Measurements from ENCODE around the gene CD59. TPM values are rescaled to one million over a fixed set of nuclear protein-coding genes. Genes with fewer than 3 reads are reported as not detected.

CD59 gene
- total and polyA plus RNA-seq, 9 of the 15 experiments (the other 6 are each of a cell fraction or from before 2014, with no cell fraction given): 38.1 to 338 (median 173) TPM

- Histone ChIP-seq H3K79me2 (ENCODE audit: control insufficient read depth, insufficient read depth, low read length) (peaks cover 27% of the 10 kb centered on the region), H3K4me3 (no peak overlapping the region), H2AFZ (ENCODE audit: low read depth, low read length) (no peak overlapping the region), H3K27ac (ENCODE audit: extremely low read depth, low read depth, low read length) (no peak overlapping the region), H3K9me1 (ENCODE audit: control insufficient read depth, insufficient read depth, low read length) (no peaks in the 10 kb centered on the region), H3K4me1 (replicated peaks in 1 of 2; ENCODE audit: control insufficient read depth in 2 of 2, insufficient read depth in 2 of 2, low read length in 2 of 2) (peaks cover 18 to 23% of the 10 kb centered on the region in 2 experiments; a peak in 4 of 5 replicates), H3K9me3 (replicated peaks; ENCODE audit: control insufficient read depth, insufficient read depth, low read depth, low read length) (no peaks in the 10 kb centered on the region), H3K9ac (ENCODE audit: insufficient read depth in 1 of 2, low read depth in 2 of 2, low read length in 2 of 2) (no peak overlapping the region), H3K4me2 (ENCODE audit: insufficient read depth, low read length) (peak overlapping the region; percentile 80), H4K20me1 (replicated peaks; ENCODE audit: control insufficient read depth, insufficient read depth, low read length) (0 out of 2 replicates have a peak, but pooled peaks cover 7% of the 10 kb centered on the region), H3K36me3 (ENCODE audit: control insufficient read depth, insufficient read depth, low read length) (peaks cover 21% of the 10 kb centered on the region; the same call in 2 of the 3 replicates), H3K27me3 (ENCODE audit: control insufficient read depth in 2 of 2, insufficient read depth in 2 of 2, low read length in 2 of 2) (peaks cover 6 to 7% of the 10 kb centered on the region in 2 experiments; a peak in 4 of 5 replicates)
- intact Hi-C loops (cut with micrococcal nuclease): no loop called here
- in situ Hi-C loops (cut with MboI): no loop called here
- DNase-seq (ENCODE audit: extremely low read depth in 1 of 4, low spot score in 3 of 4): no peak
- TF ChIP-seq CBFA2T3 (IDR thresholded peaks at IDR 0.05): peak; percentile 64
- 0 out of 2 replicates have a peak, but pooled peaks have one; percentile 16 for TF ChIP-seq TCF3 (CRISPR knock-in tag; IDR thresholded peaks at IDR 0.05)
- TF ChIP-seq TEAD4 (IDR thresholded peaks at IDR 0.05; ENCODE audit: low read length): 0 out of 2 replicates have a peak, but pooled peaks have one; percentile 11
- TF ChIP-seq TEAD4 (CRISPR knock-in tag; IDR thresholded peaks at IDR 0.05; ENCODE audit: borderline replicate concordance): no peak
- TF ChIP-seq CBFA2T2 (conservative IDR thresholded peaks at IDR 0.05): peak; percentile 44
- no peak for TF ChIP-seq ZNF280B (CRISPR knock-in tag; IDR thresholded peaks at IDR 0.05)
- TF ChIP-seq TAL1 (IDR thresholded peaks at IDR 0.05): peak; percentile 32; the same call in 1 of the 2 replicates
- POLR2A ChIA-PET: interaction anchor here (0.6 to 1.1 kb wide), 4 partner anchors 19 to 421 kb away, joined by 3 to 4 read pairs (median 3); no protein-coding TSS in a partner anchor
- 0% methylated on average over 1 of the region's 1 CpG for WGBS (ENCODE audit: insufficient coverage, low coverage, missing lambda C conversion rate)
- CTCF ChIA-PET (ENCODE audit: low intra/inter-chr PET ratio): no interaction called here
- BruUV-seq (replicated peaks): no TSS peak
- no peak for ATAC-seq
- FAIRE-seq: no peak
These were observed 36.6 kb upstream of the CD59 start for GRCh38 chr11:33772870-33773269.

Measured in K562 (cell line).